HG03097 (cell line): ENCODE data around the gene ZNF682.
A peak's percentile ranks its signal among the peaks of the same experiment; 100 is the strongest.
"Not testable (repeated sequence)": the region's sequence is repeated elsewhere in the genome, so short reads cannot be mapped to it uniquely, and the experiment has no call there.

Experiments used
- ATAC-seq: cut with Tn5 transposase; IDR thresholded peaks from one replicate; pipeline ENCODE4 v1.9.1; 2021; ENCODE audit not compliant: unreplicated experiment, low FRiP score

Gene ZNF682

GRCh38 chr19:20039203-20039723, at the start of gene ZNF682:
ZNF682 (minus strand) TSS chr19:20039505; CDS start chr19:20039345, 160 bp downstream.
- peak; percentile 96 for ATAC-seq

GRCh38 chr19:20082876-20083275, 43.6 kb upstream of the ZNF682 start:
- ATAC-seq = not testable (repeated sequence)

GRCh38 chr19:20082232-20082833, 43.0 kb upstream of the ZNF682 start:
- not testable (repeated sequence) for ATAC-seq

GRCh38 chr19:20080656-20081055, 41.4 kb upstream of the ZNF682 start:
- ATAC-seq = no peak

GRCh38 chr19:20079476-20079875, 40.2 kb upstream of the ZNF682 start:
- ATAC-seq = no peak

- ATAC-seq = no peak
Measured at GRCh38 chr19:20078581-20079031, 39.3 kb upstream of the ZNF682 start.

GRCh38 chr19:20077791-20078463, 38.6 kb upstream of the ZNF682 start, which contains the start of gene ZNF90:
ZNF90 (plus strand) TSS chr19:20078000; CDS start chr19:20078133, 133 bp downstream.
- peak; percentile 77 for ATAC-seq

GRCh38 chr19:20072936-20073335, 33.6 kb upstream of the ZNF682 start:
- no peak for ATAC-seq

GRCh38 chr19:20070691-20071090, 31.4 kb upstream of the ZNF682 start:
- ATAC-seq = no peak

GRCh38 chr19:20068559-20068958, 29.3 kb upstream of the ZNF682 start:
- not testable (repeated sequence) for ATAC-seq

- no peak for ATAC-seq
Measured at GRCh38 chr19:20067943-20068342, 28.6 kb upstream of the ZNF682 start.

- no peak for ATAC-seq
Measured at GRCh38 chr19:20066861-20067260, 27.6 kb upstream of the ZNF682 start.

- no peak for ATAC-seq
Measured at GRCh38 chr19:20060282-20060681, 21.0 kb upstream of the ZNF682 start.

- ATAC-seq = not testable (repeated sequence)
Measured at GRCh38 chr19:20058738-20059137, 19.4 kb upstream of the ZNF682 start.

GRCh38 chr19:20051841-20052768, 12.8 kb upstream of the ZNF682 start:
- peak; percentile 93 for ATAC-seq

GRCh38 chr19:20045742-20046141, 6.4 kb upstream of the ZNF682 start:
- not testable (repeated sequence) for ATAC-seq

- no peak for ATAC-seq
Measured at GRCh38 chr19:20044663-20045062, 5.4 kb upstream of the ZNF682 start.

- no peak for ATAC-seq
Measured at GRCh38 chr19:20038358-20039202, 725 bp downstream of the ZNF682 start.

GRCh38 chr19:20035935-20036334, 3.4 kb downstream of the ZNF682 start:
- ATAC-seq = no peak

GRCh38 chr19:20028611-20029010, 10.7 kb downstream of the ZNF682 start:
- no peak for ATAC-seq
